ENCODE measurements around the gene PP2D1.
A peak's percentile ranks its signal among the peaks of the same experiment; 100 is the strongest.
"Not testable (repeated sequence)": the region's sequence is repeated elsewhere in the genome, so short reads cannot be mapped to it uniquely, and the experiment has no call there.

PP2D1 gene

GRCh38 chr3:20040548-20041196 is 28.6 kb upstream of the PP2D1 start:
- peak in 2 of 3 donors; percentile 55 to 67 for DNase-seq (ENCODE audit: low read depth in 2 of 3, low spot score in 1 of 3)

GRCh38 chr3:20039765-20040547 is 27.9 kb upstream of the PP2D1 start, which contains the start of gene KAT2B:
Gene KAT2B (plus strand): TSS chr3:20040446. CDS start chr3:20040478, 32 bp downstream.
- peak; percentile 54 to 78 (median 73) for DNase-seq (ENCODE audit: low read depth in 2 of 3, low spot score in 1 of 3)

GRCh38 chr3:20039466-20039764 is 27.4 kb upstream of the PP2D1 start:
- no peak for DNase-seq (ENCODE audit: low read depth in 2 of 3, low spot score in 1 of 3)

GRCh38 chr3:20038699-20039465 is 26.8 kb upstream of the PP2D1 start:
- no peak for DNase-seq (ENCODE audit: low read depth in 2 of 3, low spot score in 1 of 3)

- DNase-seq (ENCODE audit: low read depth in 2 of 3, low spot score in 1 of 3): no peak
Observed at GRCh38 chr3:20037255-20037996, 25.4 kb upstream of the PP2D1 start.

- DNase-seq (ENCODE audit: low read depth in 2 of 3, low spot score in 1 of 3): no peak
Observed at GRCh38 chr3:20035019-20035418, 23.0 kb upstream of the PP2D1 start.

- DNase-seq (ENCODE audit: low read depth in 2 of 3, low spot score in 1 of 3): not testable (repeated sequence)
Observed at GRCh38 chr3:20031939-20032338, 19.9 kb upstream of the PP2D1 start.

- no peak for DNase-seq (ENCODE audit: low read depth in 2 of 3, low spot score in 1 of 3)
Observed at GRCh38 chr3:20028905-20029331, 16.9 kb upstream of the PP2D1 start.

GRCh38 chr3:20027136-20027535 is 15.1 kb upstream of the PP2D1 start:
- no peak for DNase-seq (ENCODE audit: low read depth in 2 of 3, low spot score in 1 of 3)

- DNase-seq (ENCODE audit: low read depth in 2 of 3, low spot score in 1 of 3): no peak
Observed at GRCh38 chr3:20023623-20024405, 11.8 kb upstream of the PP2D1 start.

GRCh38 chr3:20022954-20023622 is 11.0 kb upstream of the PP2D1 start:
- no peak for DNase-seq (ENCODE audit: low read depth in 2 of 3, low spot score in 1 of 3)

GRCh38 chr3:20016076-20016475 is 4.0 kb upstream of the PP2D1 start:
- not testable (repeated sequence) for DNase-seq (ENCODE audit: low read depth in 2 of 3, low spot score in 1 of 3)

GRCh38 chr3:20015525-20015924 is 3.5 kb upstream of the PP2D1 start:
- no peak for DNase-seq (ENCODE audit: low read depth in 2 of 3, low spot score in 1 of 3)

GRCh38 chr3:20013396-20013795 is 1.3 kb upstream of the PP2D1 start:
- DNase-seq (ENCODE audit: low read depth in 2 of 3, low spot score in 1 of 3): no peak

GRCh38 chr3:20008646-20009045 is 3.4 kb downstream of the PP2D1 start:
- no peak for DNase-seq (ENCODE audit: low read depth in 2 of 3, low spot score in 1 of 3)

GRCh38 chr3:20007960-20008359 is 4.1 kb downstream of the PP2D1 start:
- no peak for DNase-seq (ENCODE audit: low read depth in 2 of 3, low spot score in 1 of 3)

GRCh38 chr3:20001932-20002331 is 10.1 kb downstream of the PP2D1 start:
- DNase-seq (ENCODE audit: low read depth in 2 of 3, low spot score in 1 of 3): no peak

- no peak for DNase-seq (ENCODE audit: low read depth in 2 of 3, low spot score in 1 of 3)
Observed at GRCh38 chr3:19997502-19997901, 14.6 kb downstream of the PP2D1 start.

- DNase-seq (ENCODE audit: low read depth in 2 of 3, low spot score in 1 of 3): no peak
Observed at GRCh38 chr3:19994796-19995195, 17.3 kb downstream of the PP2D1 start.

GRCh38 chr3:19988904-19989303 is 23.2 kb downstream of the PP2D1 start:
- DNase-seq (ENCODE audit: low read depth in 2 of 3, low spot score in 1 of 3): not testable (repeated sequence)

Measured in stimulated activated CD4-positive, alpha-beta T cell treated with anti-CD3 and anti-CD28 coated beads, Interleukin-12 subunit alpha, Interleukin-12 subunit beta, amount 100 ng/mL, for 48 hours (primary cell).